HG02759 (cell line): ENCODE results near the gene SLC16A9.

Experiments used
- ATAC-seq: cut with Tn5 transposase; IDR thresholded peaks from one replicate; pipeline ENCODE4 v1.9.1; 2021; ENCODE audit warnings: mild to moderate bottlenecking, moderate library complexity; ENCODE audit not compliant: unreplicated experiment

The SLC16A9 gene

GRCh38 chr10:59719374-59719773 is 9.7 kb upstream of the SLC16A9 start:
- no peak for ATAC-seq

GRCh38 chr10:59718257-59718656 is 8.6 kb upstream of the SLC16A9 start:
- no peak for ATAC-seq

- no peak for ATAC-seq
Measured at GRCh38 chr10:59713196-59713821, 3.7 kb upstream of the SLC16A9 start.

DNA sequence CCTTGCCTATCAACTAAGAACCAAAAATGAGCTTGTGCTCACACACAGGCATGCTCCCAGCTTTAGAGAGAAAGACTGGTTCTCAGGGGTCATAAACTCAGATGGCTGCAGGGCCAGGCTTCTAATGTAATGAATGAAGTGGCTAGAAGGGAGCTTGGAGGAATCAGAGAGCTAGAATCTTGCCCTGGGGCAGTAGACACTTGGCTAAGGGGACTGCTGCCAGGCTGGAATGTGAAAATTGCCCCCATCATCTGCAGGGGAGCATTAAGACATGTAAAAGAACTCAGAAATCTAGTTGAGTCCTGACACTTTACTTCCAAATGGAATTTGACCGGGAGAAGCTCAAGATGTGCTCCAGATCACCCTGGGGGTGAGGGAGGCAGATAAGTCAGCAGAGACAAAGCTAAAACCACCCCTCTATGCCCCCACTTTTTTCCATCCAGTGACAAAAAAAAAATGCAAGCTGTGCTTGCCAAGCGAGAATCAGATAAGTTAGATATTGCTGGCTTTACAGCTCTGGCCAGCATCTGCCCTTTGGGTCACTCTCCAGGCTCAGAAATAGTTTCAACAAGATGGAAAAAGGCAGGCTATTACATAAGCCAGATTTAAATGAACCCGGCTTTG is 2.3 kb upstream of the SLC16A9 start:
- no peak for ATAC-seq

GRCh38 chr10:59708816-59709394 is 745 bp downstream of the SLC16A9 start:
- peak; percentile 14 for ATAC-seq

DNA sequence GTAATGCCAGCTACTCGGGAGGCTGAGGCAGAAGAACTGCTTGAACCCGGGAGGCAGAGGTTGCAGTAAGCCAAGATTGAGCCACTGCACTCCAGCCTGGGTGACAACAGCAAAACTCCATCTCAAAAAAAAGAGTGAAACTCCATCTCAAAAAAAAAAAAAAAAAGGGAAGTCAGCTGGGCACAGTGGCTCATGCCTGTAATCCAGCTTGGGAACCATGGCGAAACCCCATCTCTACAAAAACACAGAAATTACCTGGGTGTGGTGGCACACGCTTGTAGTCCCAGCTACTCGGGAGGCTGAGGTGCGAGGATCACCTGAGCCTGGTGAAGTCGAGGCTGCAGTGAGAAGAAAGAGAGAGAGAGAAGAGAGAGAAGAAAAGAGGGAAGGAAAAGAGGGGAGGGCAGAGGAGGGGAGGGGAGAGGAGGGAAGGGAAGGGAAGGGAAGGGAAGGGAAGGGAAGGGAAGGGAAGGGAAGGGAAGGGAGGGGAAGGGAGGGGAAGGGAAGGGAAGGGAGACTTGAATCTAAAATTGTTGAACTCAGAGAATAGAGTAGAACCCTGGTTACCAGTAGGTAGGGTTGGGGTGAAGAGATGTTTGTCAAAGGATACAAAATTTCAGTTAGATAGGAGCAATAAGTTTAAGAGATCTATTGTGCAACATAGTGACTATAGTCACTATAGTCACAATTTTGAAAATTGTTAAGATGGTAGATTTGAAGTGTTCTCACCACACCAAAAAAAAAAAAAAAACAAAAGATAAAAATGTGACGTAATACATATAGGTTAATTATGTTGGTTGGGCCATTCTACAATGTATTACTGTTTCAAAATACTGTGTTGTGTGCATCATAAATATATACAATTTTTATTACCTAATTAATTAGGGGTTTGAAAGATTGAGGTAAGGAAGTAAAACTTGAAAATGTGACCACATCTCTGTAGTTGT is 2.5 kb downstream of the SLC16A9 start:
- ATAC-seq = no peak

- no peak for ATAC-seq
Measured at GRCh38 chr10:59705931-59706330, 3.7 kb downstream of the SLC16A9 start.

GRCh38 chr10:59704630-59705029 is 5.0 kb downstream of the SLC16A9 start:
- no peak for ATAC-seq

DNA sequence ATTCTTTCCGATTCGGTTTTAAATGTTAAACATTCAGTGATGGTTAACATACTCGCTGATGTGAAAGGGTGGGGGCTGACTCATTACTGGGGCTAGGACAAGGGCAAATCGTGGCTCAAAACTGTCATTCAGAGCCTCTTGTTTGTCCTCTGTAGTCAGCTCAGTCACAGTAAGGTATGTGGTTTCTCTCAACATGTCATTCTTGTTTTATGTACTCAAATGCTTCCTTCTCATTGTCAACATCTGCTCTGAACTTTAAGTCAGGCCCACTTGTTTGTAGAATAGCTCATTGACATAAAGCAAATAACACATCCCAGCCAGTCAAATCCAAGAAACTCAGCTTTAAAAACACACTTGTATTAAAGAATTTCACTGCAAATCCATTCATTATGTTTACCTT is 7.3 kb downstream of the SLC16A9 start:
- ATAC-seq = peak; percentile 52

GRCh38 chr10:59700709-59701108 is 8.9 kb downstream of the SLC16A9 start:
- no peak for ATAC-seq

DNA sequence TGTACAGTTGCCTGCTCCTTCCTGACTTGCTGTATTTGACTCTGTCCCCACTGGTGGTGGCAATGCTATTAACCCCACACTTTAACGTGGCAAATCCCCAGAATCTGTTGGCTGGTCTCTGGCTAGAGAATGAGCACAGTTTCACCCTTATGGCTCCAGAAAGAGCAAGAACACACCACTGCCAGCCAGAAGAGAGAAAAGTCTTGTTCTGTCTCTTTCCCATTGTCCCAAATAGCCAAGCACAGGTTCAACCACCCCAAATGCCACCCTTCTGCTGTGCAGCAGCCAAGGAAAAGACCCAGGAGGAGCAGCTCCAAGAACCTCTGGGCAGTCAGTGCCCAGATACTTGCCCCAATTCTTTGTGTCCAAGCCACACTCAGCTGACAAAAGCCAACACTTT is 11.3 kb downstream of the SLC16A9 start:
- no peak for ATAC-seq

DNA sequence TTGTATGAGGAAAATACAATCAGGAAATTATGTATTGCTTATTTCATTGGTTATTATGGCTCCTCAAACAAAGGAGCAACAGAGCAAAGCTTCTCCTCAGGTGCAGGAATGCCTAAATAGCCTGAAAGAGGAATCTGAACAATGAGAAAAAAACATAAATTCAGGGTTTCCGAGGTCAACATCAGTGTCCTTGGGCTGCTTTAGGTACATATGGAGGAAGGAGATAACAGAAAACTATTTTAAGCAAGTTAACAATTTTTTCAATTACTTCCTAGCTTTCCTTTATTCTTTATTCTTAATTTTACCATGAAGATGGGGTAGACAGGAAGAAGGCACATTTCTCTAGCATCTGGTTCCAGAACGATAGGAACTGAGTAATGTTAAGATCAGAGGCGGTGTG is 14.0 kb downstream of the SLC16A9 start:
- ATAC-seq = no peak

GRCh38 chr10:59694936-59695335 is 14.7 kb downstream of the SLC16A9 start:
- no peak for ATAC-seq

GRCh38 chr10:59692113-59692512 is 17.5 kb downstream of the SLC16A9 start:
- ATAC-seq = no peak

DNA sequence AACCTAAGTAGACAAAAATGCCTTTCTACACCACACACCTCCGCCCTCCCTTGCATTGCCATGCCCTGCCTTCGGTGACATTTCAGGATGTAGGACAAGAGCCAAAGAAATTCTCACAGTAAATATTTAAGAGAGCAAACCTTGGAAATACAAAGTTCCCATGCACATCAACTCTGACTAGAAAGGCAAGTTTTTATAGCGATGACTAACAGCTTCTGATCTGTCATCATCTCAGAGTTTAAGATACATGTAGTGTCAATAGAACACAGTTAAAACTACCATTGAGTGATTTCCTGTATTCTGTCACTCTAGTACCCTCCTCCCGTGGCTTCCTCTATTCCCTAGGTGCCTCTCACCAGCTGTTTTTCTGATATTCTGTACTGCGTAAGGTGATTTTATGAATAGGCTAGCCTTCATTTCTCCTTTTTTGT is 20.7 kb downstream of the SLC16A9 start:
- ATAC-seq = no peak

- ATAC-seq = no peak
Measured at GRCh38 chr10:59687657-59688056, 22.0 kb downstream of the SLC16A9 start.

GRCh38 chr10:59684006-59684405 is 25.6 kb downstream of the SLC16A9 start:
- ATAC-seq = no peak

GRCh38 chr10:59682986-59683937 is 26.4 kb downstream of the SLC16A9 start:
- no peak for ATAC-seq

GRCh38 chr10:59680199-59680598 is 29.5 kb downstream of the SLC16A9 start:
- ATAC-seq = no peak

DNA sequence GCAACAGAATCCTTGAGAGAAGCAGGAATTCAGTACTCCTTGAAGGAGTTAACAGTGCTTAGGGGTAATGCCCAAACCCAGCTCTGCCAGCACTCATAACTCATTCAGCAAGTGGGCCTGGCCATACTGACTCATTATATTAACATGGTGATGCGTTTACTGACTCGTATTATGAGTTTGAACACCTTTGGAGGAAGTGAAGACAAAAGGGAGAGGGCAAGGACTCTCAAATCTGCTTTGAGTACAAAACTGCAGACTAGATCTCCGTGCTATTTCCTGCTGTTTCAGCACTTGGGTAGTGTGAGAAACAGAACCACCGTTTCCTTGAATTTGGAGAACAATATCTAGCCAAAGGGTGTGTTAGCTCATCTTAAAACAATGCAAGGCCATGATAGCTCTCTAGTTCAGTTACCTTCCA is 30.8 kb downstream of the SLC16A9 start:
- peak; percentile 86 for ATAC-seq
